Peyer's patch (tissue), 4 donors: ENCODE measurements around the gene CFAP141. TPM values are rescaled to one million over a fixed set of nuclear protein-coding genes. Genes with fewer than 3 reads are reported as not detected.

Experiments
- DNase-seq, 3 donors: peaks; one replicate each; pipeline ENCODE4 v3.0.0-alpha.2; 2017 to 2019
- H3K27ac ChIP-seq, 4 donors: fragments of 200-600 bp; sonication (generic); one replicate each; pipeline ENCODE4 v1.5.1; 2016 to 2019
- H3K27me3 ChIP-seq, 2 donors: fragments of 200-600 bp; sonication (generic); one replicate each; pipeline ENCODE4 v1.5.1; 2019
- H3K36me3 ChIP-seq, 3 donors: fragments of 200-600 bp; sonication (generic); one replicate each; pipeline ENCODE4 v1.5.1; 2016 to 2019
- H3K4me1 ChIP-seq, 4 donors: fragments of 200-600 bp; sonication (generic); one replicate each; pipeline ENCODE4 v1.5.1; 2016 to 2019
- H3K4me3 ChIP-seq, 4 donors: fragments of 200-600 bp; sonication (generic); 1 replicate in 3 of 4; 2 replicates in 1 of 4; pipeline ENCODE4 v1.5.1; 2016 to 2019; ENCODE audit warnings: mild to moderate bottlenecking in 1 of 4
- H3K9me3 ChIP-seq, 4 donors: fragments of 200-600 bp; sonication (generic); one replicate each; pipeline ENCODE4 v1.5.1; 2016 to 2019; ENCODE audit warnings: mild to moderate bottlenecking in 1 of 4
- POLR2A ChIP-seq, 2 donors: fragments of 450-650 bp; IDR thresholded peaks; one replicate each; pipeline ENCODE4 v1.5.1; 2017; ENCODE audit warnings: antibody characterized with exemption in 2 of 2, mild to moderate bottlenecking in 2 of 2, moderate library complexity in 2 of 2
- total RNA-seq, 4 donors: library from RNA; depleted of rRNA; stranded (reverse); fragments of >200 nt; gene quantifications; one replicate each; pipeline ENCODE4 v1.1.0, GENCODE V29; 2016
- TF ChIP-seq, protein P1 (sequence below), 6 experiments: fragments of 450-650 bp in 4 of 6; fragments of 200-600 bp in 2 of 6; sonication (generic) in 1 of 6; IDR thresholded peaks; one replicate each; pipeline ENCODE4 v1.5.1; 2017 to 2019; ENCODE audit warnings: antibody characterized with exemption in 6 of 6, mild to moderate bottlenecking in 3 of 6, moderate library complexity in 1 of 6

Gene CFAP141
- total RNA-seq, 4 donors from 2014 or later: not detected

DNA sequence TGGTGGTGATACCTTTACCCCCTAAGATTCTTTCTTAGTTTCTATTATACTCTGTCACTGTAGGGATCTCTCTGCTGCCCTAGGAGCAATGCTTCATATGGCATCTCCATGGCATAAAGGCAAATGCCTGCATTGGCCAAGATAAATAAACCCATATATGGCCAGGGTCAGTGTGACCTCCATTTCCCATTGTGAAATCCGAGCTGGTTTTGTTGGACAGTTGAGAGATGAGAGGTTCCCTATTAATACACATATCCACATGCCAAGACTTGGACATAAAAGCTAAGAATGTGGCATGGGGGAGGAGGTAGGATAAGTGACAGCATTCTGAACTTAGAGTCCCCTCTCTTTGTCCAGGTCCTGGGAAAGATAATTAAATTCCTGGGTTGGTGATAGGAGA is 15.6 kb downstream of the CFAP141 start:
- TF ChIP-seq, protein P1, sequence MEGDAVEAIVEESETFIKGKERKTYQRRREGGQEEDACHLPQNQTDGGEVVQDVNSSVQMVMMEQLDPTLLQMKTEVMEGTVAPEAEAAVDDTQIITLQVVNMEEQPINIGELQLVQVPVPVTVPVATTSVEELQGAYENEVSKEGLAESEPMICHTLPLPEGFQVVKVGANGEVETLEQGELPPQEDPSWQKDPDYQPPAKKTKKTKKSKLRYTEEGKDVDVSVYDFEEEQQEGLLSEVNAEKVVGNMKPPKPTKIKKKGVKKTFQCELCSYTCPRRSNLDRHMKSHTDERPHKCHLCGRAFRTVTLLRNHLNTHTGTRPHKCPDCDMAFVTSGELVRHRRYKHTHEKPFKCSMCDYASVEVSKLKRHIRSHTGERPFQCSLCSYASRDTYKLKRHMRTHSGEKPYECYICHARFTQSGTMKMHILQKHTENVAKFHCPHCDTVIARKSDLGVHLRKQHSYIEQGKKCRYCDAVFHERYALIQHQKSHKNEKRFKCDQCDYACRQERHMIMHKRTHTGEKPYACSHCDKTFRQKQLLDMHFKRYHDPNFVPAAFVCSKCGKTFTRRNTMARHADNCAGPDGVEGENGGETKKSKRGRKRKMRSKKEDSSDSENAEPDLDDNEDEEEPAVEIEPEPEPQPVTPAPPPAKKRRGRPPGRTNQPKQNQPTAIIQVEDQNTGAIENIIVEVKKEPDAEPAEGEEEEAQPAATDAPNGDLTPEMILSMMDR (IDR thresholded peaks at IDR 0.05): no peak
- TF ChIP-seq POLR2A (IDR thresholded peaks at IDR 0.05): no peak
- H3K27ac ChIP-seq: no peak overlapping the region

DNA sequence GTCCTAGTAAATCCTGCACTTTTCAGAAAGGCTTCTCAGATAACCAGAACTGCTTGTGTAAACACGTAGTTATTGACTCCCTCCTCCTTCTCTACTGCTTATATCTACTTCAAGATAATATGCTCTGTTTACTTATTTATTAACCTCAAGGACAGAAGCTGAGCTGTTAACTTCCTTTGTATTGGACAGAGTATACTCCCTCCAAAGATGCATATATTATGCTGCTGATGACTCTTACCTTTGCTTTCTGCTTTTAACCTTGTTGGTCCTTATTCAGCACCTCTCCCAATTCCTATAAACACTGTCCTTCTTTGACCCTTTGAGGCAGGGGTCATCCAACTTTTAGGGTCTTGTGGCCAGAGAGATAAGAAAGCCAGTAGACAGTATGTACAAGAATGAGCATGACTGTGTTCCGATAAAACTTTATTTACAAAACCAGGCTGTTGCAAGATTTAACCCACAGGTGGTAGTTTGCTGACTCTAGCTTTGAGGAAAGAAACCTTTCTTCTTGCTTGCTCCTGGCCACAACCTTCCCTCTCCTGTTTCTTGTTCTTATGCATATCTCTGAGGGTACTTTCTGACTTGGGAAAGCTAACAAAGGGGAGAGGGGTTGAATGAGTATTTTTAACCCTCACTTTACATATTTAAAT is 19.2 kb downstream of the CFAP141 start:
- Histone ChIP-seq H3K27ac (no peak overlapping the region), H3K9me3 (no peaks in the 10 kb centered on the region), H3K27me3 (no peaks in the 10 kb centered on the region), H3K36me3 (no peaks in the 10 kb centered on the region), H3K4me3 (no peak overlapping the region), H3K4me1 (peaks cover 0 to under 1% (median 0%) of the 10 kb centered on the region in 4 donors)
- no peak for DNase-seq
- no peak for TF ChIP-seq POLR2A (IDR thresholded peaks at IDR 0.05)
- TF ChIP-seq, protein P1 (IDR thresholded peaks at IDR 0.05): no peak

More for the DNA sequence above, 15.6 kb downstream of the CFAP141 start:
- H3K9me3 ChIP-seq: no peaks in the 10 kb centered on the region
- H3K4me1 ChIP-seq: no peaks in the 10 kb centered on the region
- no peak overlapping the region for H3K4me3 ChIP-seq
- no peaks in the 10 kb centered on the region for H3K36me3 ChIP-seq
- no peaks in the 10 kb centered on the region for H3K27me3 ChIP-seq
- no peak for DNase-seq

DNA sequence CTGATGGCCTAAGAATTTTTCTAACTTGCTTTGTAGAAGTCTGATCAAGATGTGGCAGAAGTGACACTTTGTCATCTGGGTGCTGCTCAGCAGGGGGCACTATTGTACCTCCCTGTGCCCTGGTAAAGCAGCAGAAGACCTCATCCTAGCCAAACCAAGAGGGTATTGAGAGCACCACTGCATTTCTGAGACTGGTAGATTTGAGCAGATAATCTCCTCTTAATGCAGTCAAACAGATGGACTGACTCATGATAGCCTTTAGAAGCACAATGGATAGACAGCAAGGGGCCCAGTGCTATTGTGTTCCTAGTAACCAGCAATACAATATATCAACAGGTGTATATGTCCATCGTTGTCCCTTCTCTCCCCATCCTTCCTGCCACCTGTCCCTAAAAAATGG is 20.0 kb downstream of the CFAP141 start:
- H3K9me3 ChIP-seq: no peaks in the 10 kb centered on the region
- no peaks in the 10 kb centered on the region for H3K36me3 ChIP-seq
- peaks cover 0 to 8% (median 3%) of the 10 kb centered on the region in 4 donors for H3K4me1 ChIP-seq
- peak; percentile 23 to 78 (median 58) for DNase-seq
- no peak overlapping the region for H3K27ac ChIP-seq
- no peak overlapping the region for H3K4me3 ChIP-seq
- no peaks in the 10 kb centered on the region for H3K27me3 ChIP-seq
- no peak for TF ChIP-seq POLR2A (IDR thresholded peaks at IDR 0.05)
- TF ChIP-seq, protein P1 (IDR thresholded peaks at IDR 0.05): peak in 4 of 6 experiments; percentile 40 to 52 (median 46)

DNA sequence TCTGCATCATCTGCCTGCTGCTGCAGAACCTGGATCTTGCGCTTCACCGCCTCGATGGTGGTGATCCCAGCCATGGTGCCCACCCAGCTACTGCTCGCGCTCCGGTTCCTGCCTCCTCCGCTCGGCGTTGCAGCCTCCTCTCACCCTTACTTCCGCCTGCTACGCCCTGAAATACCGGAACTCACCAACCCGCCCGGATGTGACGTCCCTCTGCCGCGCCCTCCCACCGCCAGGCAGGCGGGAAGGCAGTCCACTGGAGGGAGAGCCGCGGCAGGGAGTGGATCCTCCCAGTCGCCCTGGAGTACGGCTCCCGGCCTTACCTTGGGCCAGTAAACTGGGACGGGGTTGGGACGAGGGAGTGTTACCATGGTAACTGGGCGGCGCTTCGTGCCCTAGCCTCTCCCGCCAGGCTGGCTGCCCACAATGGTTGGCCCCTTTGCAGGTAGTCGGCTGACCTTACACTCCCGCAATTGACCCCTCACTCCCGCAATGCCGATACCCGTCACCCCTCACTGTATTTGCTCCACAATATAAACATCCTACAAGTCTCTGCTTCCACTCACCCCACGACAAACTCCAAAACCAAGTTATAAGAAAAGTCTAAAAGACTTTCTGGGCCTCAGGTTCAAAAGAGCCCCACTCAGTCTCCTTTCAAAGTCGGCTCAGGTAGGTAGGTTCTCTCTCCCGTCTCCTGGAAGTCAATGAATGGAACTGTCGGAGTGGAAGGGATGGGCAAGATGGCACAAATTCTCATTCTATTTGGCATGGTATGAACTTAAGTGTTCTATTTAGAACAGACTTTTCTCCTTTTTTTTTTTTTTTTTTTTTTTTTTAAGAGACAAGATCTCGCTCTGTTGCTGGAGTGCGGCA is 22.9 kb downstream of the CFAP141 start:
- Histone ChIP-seq H3K4me1 (peaks cover 11 to 37% (median 23%) of the 10 kb centered on the region in 4 donors), H3K9me3 (no peaks in the 10 kb centered on the region), H3K27me3 (no peaks in the 10 kb centered on the region), H3K36me3 (no peaks in the 10 kb centered on the region), H3K27ac (peak overlapping the region; percentile 94 to 99 (median 96)), H3K4me3 (peak overlapping the region; percentile 74 to 89 (median 84))
- TF ChIP-seq, protein P1 (IDR thresholded peaks at IDR 0.05): peak in 4 of 6 experiments; percentile 35 to 47 (median 40)
- peak; percentile 100 for TF ChIP-seq POLR2A (IDR thresholded peaks at IDR 0.05)
- peak; percentile 96 to 99 (median 98) for DNase-seq

DNA sequence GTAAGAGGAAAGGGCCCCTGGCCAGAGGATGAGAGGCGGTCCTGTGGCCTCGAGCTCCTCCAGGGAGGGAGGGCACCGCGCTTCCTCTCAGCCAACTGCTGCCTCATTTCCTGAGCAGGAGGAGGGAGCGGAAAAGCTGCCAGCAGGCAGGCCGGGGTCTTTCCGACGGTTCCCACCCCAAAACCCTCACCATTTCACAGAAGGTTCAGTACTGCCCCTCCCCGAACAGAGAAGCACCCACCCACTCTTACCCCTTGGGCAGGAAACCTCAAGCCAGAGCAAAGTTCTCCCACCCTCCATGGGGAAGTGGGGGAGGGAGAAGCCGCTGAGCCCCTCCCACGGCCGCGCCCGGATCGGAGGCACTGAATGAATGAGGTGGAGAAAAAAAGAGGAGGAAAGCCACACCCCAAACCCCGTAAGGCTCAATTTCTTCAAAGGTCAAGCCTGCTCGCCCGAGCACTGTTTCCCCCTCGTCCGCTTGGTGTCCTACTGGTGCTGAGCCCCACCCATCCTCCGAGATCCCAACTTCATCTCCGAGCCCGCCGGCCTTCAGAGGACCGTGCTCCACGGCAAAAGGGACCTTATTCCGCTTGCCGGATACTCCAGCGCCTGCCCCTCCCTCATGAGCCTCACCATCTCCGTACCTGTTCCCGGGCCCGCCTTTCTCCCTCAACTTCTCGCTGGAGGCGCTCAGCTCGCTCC is 23.6 kb downstream of the CFAP141 start:
- peak in 1 of 2 donors; percentile 27 for TF ChIP-seq POLR2A (IDR thresholded peaks at IDR 0.05)
- TF ChIP-seq, protein P1 (IDR thresholded peaks at IDR 0.05): no peak
- Histone ChIP-seq H3K36me3 (no peaks in the 10 kb centered on the region), H3K9me3 (no peaks in the 10 kb centered on the region), H3K27ac (peak overlapping the region; percentile 94 to 99 (median 96)), H3K4me1 (peaks cover 11 to 43% (median 27%) of the 10 kb centered on the region in 4 donors), H3K27me3 (no peaks in the 10 kb centered on the region), H3K4me3 (peak overlapping the region; percentile 74 to 89 (median 84))
- DNase-seq: peak; percentile 79 to 88 (median 88)
